ENCODE measurements around the gene MGAT4A.
"Not testable (repeated sequence)": the region's sequence is repeated elsewhere in the genome, so short reads cannot be mapped to it uniquely, and the experiment has no call there.

The MGAT4A gene

GRCh38 chr2:98730053-98730706 lies 752 bp downstream of the MGAT4A start:
- peak; percentile 30 to 38 for DNase-seq (ENCODE audit: low read depth in 2 of 2)

GRCh38 chr2:98729652-98730051 lies 1.3 kb downstream of the MGAT4A start:
- no peak for DNase-seq (ENCODE audit: low read depth in 2 of 2)

DNA sequence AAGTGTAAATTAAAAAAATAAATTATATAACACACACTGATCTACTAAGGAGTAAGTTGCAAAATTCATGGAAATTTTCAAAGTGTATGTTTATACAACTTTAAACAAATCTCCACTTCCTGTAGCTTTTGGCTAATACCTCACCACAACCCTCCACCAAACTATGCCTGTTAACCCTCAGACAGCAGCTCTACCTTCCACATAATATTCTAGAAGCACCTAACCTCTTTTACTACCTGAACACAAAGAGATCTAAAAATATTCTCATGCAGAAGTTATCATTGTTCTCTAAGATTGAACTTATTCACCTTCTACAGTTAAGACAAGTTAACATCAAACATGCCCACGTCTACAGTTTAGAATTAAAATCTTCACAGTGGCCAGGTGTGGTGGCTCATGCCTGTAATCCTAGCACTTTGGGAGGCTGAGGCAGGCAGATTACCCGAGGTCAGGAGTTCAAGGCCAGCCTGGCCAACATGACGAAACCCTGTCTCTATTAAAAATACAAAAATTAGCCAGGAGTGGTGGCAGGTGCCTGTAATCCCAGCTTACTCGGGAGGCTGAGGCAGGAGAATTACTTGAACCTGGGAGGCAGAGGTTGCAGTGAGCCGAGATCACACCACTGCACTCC lies 2.7 kb downstream of the MGAT4A start:
- DNase-seq (ENCODE audit: low read depth in 2 of 2): not testable (repeated sequence)

GRCh38 chr2:98727369-98728087 lies 3.4 kb downstream of the MGAT4A start:
- DNase-seq (ENCODE audit: low read depth in 2 of 2): no peak

- no peak for DNase-seq (ENCODE audit: low read depth in 2 of 2)
Observed at GRCh38 chr2:98726735-98727368, 4.1 kb downstream of the MGAT4A start.

GRCh38 chr2:98726205-98726604 lies 4.7 kb downstream of the MGAT4A start:
- DNase-seq (ENCODE audit: low read depth in 2 of 2): no peak

DNA sequence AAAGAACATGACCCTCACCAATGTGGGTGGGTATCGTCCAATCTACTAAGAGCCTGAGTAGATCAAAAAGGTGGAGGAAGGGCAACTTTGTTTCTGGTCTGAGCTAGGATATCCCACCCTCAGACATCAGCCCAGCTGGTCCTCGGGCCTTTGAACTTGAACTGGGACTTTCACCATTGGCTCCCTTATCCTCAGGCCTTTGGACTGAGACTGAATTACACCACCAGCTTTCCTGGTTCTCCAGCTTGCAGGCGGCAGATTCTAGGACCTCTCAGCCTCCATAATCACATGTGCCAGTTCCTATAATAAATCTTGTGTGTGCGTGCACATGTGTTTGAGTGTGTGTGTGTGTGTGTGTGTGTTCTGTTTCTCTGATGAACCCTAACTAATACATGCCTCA lies 10.6 kb downstream of the MGAT4A start:
- DNase-seq (ENCODE audit: low read depth in 2 of 2): no peak

DNA sequence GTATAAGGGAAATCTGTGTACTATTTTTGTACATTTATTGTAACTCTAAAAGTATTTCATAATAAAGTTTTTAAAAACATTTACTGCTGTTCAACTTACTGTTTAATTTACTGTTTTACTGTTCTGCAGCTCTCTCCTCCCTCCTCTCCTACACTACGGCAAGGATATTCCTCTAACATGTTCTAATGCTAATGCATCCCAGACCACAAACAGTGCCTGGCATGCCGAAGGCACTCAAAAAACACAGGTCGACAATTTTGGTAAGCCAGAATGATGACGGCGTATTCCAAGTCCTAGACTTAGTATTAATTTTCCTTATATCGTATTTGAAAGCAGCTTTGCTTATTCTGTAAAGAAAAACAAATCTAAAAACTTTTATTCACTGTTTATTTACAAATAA lies 13.3 kb downstream of the MGAT4A start:
- DNase-seq (ENCODE audit: low read depth in 2 of 2): no peak

DNA sequence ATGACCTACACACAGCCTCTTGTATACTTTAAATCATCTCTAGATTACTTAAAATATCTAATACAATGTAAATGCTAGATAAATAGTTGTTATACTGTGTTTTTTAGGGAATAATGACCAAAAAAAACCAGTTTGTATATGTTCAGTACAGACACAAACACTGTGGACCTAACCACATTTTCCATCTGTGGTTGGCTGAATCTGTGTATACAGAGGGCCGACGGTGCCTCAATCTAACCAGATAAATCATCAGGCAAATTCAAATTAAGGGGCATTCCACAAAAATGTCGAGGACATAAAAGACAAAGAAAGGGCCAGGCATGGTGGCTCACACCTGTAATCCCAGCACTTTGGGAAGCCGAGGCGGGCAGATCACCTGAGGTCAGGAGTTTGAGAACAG lies 14.1 kb downstream of the MGAT4A start:
- no peak for DNase-seq (ENCODE audit: low read depth in 2 of 2)

- DNase-seq (ENCODE audit: low read depth in 2 of 2): no peak
Observed at GRCh38 chr2:98715812-98716451, 15.0 kb downstream of the MGAT4A start.

DNA sequence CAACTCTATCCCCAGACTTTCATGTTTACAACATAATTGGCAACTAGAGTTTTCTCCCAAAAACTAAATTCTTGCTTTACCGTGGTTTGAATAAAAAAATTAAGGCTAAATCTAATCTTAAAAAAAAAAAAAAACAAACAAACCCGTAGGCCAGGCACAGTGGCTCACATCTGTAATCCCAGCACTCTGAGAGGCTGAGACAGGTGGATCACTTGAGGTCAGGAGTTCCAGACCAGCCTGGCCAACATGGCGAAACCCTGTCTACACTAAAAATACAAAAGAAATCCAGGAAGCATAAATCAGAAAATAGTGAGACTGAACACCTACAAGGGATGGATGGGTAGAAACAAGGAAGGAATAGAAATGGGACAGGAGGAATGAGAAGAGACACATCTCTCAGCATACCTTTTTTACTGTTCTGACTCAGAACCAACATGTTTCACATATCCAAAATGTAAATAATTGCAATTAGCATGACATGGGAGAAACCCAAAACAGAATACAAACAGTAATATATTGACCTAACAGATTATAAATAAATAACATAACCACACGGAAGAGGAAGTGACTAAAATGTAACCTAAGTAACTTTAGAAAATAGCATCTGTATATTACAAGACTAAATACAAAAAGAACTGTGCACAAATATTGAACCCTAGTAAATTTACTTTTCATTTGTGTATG lies 17.5 kb downstream of the MGAT4A start:
- DNase-seq (ENCODE audit: low read depth in 2 of 2): no peak

GRCh38 chr2:98712145-98712544 lies 18.8 kb downstream of the MGAT4A start:
- DNase-seq (ENCODE audit: low read depth in 2 of 2): no peak

GRCh38 chr2:98711506-98711905 lies 19.4 kb downstream of the MGAT4A start:
- no peak for DNase-seq (ENCODE audit: low read depth in 2 of 2)

GRCh38 chr2:98710734-98711133 lies 20.2 kb downstream of the MGAT4A start:
- DNase-seq (ENCODE audit: low read depth in 2 of 2): no peak

DNA sequence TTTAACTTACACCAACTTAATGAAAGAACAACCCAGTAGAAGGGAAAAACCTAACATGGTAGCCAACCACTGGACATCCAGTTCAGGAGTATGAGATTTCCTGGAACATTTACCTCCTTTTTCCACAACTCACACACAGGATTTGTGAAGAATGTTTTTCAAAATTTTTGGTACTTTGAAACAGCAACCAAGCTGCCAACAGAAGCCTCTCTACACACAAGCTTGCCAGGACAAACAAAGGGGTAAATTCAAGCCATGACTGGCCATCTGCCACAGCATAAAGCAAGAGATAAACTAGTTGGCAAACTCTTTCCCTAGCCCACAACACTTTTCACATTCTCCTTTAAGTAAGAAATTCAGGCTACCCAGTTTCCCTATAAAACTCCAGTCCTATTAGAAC lies 21.4 kb downstream of the MGAT4A start:
- no peak for DNase-seq (ENCODE audit: low read depth in 2 of 2)

DNA sequence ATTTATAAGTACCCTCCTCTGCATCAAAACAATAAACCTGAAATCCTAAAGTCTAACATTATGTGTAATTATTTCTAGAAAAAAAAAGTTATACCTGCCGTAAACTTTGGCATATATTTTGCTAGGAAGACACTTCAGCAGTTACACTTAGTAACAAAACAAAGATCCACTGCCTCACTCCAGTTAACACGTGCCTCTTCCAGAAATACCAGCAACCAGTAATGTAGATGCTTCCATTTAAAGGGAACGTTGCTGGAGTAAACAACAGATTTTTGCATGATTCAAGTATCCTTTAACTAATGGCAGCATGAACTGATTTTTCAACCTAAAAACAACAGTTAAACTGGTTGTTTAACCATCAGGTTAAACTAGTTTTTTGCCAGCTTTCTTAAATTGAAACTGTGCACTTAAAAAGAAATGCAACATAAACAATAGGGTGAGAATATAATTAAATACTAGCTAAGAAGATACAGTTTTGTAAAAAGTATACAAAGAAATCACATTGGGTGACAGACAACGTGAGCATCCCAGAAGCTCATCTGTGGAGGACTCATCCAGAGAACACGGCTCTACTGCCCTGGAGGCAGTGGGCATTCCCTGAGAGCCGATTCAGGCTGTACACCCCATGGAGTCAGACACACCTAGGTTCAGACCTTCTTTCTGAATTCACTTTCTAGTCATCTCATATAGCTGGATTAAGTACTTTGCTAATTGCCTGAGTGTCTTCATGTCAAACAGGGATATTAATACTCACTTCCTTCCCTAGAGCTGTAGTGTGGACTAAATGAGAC lies 22.3 kb downstream of the MGAT4A start:
- DNase-seq (ENCODE audit: low read depth in 2 of 2): no peak

- DNase-seq (ENCODE audit: low read depth in 2 of 2): no peak
Observed at GRCh38 chr2:98706591-98706990, 24.3 kb downstream of the MGAT4A start.

DNA sequence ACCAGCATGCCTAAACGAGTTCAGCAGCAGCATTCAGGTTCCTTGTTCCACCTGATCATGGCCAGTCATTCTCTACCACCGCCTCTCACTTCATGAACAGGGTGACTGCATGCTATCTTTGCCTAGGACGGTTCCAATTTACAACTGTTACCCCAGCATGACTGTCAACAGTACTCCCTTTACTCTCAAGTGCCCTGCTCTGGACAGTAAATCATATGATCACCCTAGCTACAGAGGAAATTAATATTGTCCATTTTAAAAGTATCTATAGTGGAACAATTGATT lies 25.7 kb downstream of the MGAT4A start:
- no peak for DNase-seq (ENCODE audit: low read depth in 2 of 2)

GRCh38 chr2:98704499-98705332 lies 26.2 kb downstream of the MGAT4A start:
- DNase-seq (ENCODE audit: low read depth in 2 of 2): no peak

DNA sequence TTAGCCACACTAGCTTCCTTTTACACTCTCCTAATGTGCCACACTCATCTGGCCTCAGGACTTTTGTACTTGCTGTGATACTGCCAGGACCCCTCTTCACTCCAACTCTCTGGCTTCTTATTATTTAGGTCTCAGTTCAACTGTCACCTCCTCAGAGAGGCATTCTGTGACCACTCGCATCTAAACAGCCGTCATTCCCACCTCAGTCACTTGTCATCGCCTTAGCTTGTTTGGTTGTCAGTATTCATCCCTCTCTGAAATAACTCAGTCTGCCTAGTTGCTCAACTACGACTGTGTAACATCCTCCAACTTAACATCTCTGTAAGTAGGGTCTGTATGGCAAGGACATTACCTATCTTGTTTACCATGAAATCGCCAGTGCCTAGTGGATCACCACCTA lies 27.2 kb downstream of the MGAT4A start:
- DNase-seq (ENCODE audit: low read depth in 2 of 2): no peak

All from stimulated activated CD4-positive, alpha-beta T cell treated with anti-CD3 and anti-CD28 coated beads, Interleukin-4, amount 100 ng/mL, for 48 hours (primary cell).